RPMI7951 (cell line): ENCODE results near the gene CLIC1. TPM values are rescaled to one million over a fixed set of nuclear protein-coding genes. Genes with fewer than 3 reads are reported as not detected.

Experiments
- DNase-seq: peaks from one replicate; pipeline ENCODE4 v3.0.0-alpha.2; 2012; ENCODE audit warnings: low read depth
- total RNA-seq: library from RNA; depleted of rRNA; stranded (reverse); fragments of >200 nt; shearing (Covaris generic); gene quantifications from 2 replicates; pipeline ENCODE4 v1.2.3, GENCODE V29; 2014; rRNA removed

Gene CLIC1
- 1,387 and 1,552 TPM in 2 replicates for total RNA-seq

DNA sequence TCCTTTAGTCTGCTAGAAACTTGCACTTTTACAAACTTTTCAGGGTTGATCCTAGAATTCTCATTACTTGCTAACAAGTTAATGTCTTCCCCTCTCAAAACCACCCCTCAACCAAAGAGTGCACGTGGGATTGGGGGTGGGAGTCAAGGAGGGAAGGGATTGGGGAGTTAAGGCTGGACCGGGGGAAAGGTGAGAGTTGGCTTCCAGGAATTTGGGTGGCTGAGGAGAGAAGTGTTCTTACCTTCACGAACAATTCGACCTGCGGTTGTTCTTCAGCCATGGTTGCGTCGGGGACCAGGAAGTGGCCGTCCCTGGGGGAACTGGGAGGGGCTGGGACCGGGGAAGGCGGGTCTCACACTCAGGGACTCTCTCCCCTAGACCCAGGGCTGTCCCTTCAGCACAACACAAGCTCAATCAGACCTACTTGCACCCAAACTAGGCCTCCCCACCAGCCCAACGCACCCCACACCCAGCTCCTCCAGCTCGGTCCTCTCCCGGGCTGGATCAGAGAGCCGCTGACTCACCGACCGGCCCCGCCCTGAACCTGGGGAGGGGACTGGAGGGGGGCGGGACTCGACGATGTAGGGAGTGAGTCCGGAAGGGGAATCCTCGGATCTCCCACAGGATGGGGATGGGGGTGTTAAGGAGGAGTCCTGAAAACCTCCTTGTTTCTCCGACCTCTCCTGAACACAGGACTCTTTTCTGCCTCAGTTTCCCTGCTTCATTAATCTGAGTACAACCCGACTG is at the start of gene CLIC1:
Gene CLIC1 (minus strand): TSS at position 510 of the 747 bp plus-strand sequence. CDS start 230 bp downstream, at position 280.
- DNase-seq, result peak; percentile 88

DNA sequence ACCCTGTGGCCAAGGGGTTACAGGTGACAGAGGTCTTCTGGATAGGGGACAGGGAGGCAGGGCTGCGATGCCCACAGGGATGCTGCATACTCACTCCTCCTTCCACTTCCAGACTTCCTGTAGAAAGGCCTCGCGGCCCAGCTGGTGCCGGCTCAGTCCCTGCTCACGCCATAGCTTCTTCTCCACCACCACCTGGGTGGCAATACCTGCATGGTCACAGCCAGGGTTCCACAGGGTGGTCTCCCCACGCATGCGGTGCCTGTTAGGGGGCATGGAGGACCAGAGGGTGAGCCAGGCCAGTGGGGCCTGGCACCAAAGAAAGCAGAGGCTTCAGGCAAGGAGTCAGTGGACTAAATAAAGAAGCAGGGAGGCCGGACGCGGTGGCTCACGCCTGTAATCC is 49.1 kb upstream of the CLIC1 start:
- no peak for DNase-seq

DNA sequence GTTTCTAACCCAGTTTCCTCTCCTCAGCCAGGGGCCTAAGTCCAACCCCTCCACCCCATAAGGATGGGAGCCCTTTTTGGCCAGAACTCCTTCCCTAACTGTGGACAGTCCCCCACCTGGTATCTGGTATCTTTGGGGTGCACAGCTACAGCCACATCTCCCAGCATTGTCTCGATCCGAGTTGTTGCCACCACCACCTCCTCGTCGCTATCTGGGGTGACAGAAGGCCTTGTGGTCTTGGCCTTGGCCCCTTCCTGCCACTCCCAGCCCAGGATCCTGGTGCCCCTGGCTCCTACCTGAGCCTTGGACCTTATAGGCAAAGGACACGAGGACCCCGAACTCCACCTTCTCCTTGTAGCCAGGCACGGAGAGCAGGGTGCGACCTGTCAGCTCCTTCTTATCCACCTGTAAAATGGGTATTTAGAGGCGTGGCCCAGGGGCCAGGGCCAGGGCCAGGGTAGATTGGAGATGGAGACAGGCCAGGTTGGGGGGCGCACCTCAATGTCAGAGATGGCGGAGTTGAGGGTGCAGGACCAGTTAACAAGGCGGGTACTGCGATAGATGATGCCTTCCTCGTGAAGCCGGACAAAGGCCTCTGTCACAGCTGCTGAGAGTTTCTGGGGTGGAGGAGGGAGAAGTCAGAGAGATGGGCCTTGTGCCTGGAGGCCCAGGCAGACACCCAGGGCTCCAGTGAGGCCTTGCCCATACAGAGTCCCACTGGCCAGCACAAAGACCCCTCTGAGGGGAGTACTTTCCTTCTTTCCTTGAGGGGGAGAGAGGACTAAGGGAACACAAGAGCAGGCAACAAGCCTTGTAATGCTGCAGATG is 48.0 kb upstream of the CLIC1 start:
- no peak for DNase-seq

DNA sequence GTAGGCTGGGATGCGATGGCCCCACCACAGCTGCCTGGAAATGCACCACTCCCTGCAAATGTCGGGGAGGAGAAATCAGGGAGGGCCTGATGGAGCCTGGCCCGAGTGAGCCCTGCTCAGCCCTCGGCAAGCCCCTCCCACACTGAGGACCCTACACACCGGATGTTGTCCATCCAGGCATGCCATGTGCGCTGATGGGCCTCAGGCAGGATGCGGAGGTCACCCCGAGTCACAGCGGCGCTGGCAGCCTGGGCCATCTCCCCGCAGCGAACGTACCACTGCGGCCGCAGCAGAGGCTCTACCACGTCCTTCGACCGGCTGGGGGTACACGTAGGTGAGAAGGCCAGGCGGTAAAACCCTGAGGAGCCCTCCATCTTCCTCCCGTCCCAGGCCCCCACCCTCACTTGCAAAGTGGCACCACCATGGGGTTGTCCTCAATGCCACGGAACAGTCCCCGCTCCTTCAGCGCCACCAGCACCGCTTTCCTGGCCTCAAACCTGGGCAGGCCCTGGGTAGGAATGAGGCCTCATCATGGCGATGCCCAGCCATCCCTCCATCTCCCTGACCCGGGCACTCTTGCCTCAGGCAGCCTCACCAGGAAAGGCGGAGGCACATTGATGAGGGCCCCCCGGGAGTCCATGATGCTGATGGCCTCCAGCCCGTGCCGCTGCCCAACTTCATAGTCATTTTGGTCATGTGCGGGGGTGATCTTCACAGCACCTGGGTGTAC is 46.0 kb upstream of the CLIC1 start:
- no peak for DNase-seq

DNA sequence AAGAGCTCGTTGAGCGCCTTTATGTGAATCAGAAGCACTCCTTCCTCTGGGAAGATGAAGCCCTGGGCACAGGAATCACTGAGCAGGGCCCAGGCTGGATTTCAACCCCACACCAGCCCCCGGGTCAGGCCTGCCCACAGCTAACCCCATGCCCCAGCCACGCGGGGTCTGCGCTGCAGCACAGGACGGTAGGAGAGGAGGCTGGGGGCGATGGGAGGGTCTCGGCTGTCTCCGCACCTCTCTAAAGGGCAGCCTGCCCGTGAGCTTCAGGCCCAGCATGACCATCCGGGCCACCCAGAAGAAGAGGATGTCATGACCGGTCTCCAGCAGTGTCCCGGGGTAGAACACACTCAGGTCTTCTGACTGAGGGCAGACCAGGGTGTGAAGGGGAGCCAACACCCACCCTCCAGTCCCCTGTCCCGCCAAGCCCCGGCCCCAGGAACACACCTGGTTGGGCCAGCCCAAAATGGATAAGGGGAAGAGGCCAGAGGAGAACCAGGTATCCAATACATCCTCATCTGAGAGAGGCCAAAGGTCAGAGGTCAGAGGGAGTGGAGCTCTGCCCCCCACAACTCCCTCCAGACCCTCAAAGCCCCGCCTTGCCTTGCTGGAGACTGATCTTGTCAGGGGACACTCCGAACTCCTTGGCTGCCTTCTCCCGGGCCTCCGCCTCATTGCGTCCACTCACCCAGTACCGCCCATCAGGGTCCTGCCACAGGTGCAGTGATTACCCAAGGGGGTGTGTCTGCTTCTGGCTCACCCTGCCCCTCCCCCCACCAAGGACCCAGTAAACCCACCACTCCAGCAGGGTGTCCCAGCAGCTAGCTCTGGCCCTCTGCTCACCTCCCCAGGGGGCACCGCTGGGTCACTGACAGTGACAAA is 45.2 kb upstream of the CLIC1 start:
- DNase-seq, result no peak

DNA sequence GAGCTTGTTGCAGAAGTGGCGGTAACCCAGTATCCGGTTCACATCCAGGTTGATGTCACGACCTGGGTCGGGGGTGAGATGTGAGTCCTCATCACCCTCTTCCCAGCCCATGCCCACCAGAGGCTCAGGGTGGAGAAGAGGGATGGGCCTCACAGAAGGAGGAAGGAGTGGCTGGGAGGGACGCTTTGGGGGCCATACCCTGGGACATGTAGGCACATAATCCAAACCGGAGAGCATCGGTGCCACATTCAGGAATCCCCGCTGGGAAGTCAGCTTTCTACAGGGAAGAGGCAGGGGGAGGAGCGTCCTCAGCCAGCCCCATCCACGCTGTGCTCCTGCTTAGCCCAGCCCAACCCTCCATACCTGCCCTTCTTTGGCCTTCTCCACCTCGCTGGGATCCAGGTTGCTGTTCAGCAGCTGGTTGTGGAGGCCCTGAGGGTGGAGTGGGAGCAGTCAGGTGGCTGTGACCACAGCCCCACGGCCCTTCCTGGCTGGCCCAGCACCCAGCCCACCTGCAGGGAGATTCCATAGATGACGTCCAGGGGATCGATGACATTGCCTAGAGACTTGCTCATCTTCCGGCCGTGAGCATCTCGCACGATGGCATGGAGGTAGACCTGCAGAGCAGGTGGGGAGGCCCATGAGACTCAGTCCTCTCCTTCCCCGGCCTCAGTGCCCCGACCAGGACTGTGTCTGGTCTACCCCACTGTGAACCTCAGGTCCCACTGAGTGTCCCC is 44.3 kb upstream of the CLIC1 start:
- DNase-seq, result no peak

DNA sequence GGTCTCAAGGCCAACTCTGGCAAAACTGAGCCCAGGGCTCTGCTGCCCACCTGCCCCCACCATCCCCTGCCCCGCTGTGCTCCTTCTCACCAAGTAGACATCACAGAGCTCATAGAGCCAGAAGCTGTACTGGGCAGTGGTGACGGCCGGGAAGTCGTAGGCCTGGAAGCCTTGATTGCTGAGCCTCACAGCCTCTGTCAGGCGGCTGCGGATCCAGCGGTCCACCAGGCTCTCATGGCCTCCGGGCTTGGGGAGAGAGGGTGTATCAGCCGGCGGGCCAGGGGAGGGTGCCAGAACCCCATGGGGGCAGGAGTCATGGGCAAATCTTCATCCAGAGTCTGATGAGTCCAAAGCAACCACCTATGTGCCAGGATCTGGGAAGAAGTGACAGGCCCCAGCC is 43.6 kb upstream of the CLIC1 start:
- no peak for DNase-seq

DNA sequence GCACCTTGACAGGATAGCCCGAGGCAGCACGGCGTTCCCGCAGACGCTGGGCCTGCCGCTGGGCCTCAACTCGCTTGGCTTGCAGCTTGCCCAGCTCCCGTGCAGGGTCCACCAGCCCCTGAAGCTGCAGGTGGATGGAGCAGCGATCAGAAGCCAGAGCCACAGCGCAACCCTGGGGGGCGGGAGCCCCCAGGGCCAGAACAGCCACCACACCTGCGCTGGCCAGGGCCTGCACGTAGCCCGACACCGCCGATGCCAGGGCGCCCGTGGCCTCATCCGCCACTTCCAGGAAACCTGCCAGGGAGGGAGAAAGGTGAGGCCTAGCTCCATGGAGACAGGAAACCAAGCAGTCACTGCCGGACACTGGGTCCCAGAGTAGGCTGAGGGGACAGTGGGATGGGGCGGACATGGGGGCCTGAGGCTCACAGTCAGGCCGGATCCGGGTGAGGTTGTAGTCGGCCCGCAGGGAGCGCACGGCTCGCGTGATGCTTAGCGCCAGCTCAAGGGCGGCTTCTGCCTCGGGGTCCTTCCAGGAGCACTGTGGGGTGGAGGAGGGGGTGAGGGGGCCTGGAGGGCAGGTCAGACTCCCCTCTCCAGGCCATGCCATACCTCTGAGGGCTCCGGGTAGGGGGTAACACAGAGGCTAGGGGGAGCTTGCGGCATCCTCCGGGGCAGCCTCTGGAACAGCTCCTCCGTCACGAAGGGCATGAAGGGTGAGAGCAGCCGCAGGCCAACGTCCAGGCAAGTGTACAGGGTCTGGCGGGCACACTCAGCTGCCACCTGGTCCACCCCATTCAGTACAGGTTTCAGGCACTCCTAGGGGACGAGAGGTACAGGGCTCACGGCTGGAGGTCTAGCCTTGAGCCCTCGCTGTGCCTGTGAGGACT is 42.9 kb upstream of the CLIC1 start:
- DNase-seq, result no peak

DNA sequence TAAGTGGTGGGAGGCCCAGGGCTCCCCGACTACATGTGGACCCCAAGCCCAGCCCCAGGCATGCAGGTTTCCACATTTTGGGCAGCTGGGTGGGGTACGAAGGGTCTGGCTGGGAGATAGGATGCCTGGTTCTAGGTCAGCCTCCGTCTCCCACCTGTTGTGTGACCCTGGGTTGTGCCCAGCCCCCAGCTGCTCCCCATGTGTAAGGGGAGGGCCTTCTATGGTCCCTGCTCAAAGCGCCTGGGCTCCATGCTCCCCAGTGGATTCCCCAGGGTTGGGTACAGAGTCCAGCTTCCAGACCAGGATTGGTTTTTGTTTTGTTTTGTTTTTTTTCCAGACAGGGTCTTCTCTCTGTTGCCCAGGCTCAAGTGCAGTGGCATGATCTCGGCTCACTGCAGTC is 41.9 kb upstream of the CLIC1 start:
- DNase-seq, result no peak

DNA sequence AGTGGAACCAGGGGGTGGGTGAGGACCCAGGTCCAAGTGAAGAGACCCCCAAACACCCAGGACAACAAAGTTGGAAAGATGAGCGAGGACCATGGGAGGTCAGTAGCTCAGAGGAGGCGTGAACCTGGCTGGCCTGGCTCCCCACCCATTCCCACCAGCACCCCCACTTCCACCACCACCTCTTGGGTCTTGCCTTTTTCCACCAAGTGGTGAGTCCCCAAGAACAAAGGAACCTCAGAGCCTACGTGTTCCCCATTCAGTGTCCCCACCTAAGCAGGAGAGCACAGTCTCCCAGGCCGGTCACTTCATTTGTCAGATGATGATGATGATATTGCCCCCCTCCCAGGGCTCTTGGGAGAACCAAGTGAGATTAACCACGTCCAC is 41.3 kb upstream of the CLIC1 start:
- no peak for DNase-seq

DNA sequence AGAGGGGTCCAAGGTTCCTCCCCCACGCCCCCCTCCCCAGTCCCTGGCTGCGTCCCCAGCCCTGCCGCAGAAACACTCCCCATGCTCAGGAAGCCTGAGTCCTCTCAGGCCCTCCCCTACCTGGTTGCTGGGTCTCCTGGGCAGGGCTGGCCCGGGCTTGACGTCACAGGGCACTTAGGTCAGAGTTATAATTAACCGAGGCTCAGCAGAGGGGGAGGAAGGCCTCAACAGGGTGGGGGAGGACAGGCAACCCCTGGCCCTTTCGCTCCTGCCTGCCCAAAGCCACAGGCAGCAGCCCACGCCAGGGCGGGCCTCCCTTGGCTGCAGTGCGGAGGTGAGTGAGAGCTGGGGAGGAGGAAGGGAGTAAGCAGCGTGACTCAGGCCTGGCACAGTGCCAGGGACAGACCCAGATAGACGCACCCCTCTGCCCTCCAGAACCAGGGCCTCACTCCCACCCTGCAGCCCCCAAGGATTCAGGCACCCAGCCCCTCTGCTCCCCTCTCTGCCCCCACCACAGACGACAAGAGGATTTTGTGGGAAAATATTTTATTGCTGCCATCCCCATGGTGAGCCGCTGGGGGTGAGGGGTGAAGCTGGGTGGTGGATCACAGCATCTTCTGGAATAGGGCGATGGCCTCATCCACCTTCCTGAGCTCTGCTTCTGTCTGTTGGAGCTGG is 40.8 kb upstream of the CLIC1 start, which contains the start of gene VWA7:
Gene VWA7 (minus strand): TSS at position 340 of the 678 bp plus-strand sequence. CDS start 549 bp downstream, outside the sequence.
- DNase-seq, result peak; percentile 75

DNA sequence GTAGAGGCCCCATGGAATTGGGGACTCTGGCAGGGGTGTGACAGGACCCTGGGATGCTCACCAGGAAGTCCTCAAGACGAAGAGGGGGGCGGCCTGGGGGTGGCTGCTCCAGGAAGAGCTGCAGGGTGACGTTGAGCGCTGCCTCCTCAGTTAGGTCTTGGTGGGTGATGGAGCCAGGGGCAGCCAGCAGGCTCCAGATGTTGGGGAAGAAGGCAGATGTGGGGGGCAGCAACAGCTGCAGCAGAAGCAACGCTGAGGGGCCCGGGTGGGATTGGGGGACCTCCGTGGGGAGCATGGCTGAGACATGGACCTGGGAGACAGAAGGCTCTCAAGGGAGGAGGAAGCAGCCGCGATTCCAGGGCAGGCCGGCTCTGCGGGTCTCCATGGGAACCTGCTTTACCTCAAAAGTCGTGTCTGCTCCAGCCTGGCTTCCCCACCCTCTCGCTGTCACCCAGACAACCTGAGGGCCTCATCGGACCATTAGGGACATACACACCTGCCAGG is 40.2 kb upstream of the CLIC1 start:
- DNase-seq, result no peak

DNA sequence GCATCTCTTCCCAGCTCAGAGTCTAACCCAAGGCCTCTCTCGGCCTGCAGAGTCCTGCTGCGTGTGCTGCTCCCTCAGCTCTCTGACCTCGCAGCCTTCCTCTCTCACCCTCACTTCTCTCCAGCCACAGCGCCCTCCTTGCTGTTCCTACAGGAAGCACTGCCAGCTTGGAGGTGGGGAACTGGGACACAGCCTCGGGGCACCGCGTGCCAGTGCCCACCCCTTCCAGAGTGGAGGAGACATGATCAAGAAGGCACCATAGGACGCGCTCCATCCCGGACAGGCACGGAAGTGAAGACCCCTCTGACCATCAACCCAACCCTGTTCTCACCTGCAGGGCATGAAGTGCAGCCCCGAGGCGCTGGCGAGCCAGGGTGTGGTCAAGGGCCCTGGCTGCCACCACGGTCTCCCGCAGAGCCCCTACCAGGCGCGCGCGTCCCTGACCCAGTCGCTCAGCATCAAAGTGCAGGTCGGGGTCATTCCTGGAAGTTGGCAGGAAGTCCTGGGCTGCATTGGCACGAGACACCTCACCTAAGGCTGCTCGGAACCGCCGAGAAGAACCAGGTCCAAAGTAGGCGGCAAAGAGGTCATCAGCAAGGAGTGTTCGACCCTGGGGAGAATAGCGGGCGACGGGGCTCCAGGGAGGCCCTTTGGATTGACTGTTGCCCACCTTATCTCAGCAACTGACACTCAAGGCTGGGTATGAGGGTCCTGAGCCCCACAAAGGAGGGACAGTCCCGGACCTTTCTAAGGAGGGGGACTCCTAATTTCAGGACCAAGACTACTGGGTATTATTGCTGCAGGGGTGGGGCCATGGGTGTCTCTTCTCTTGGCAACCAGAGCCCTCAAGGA is 39.5 kb upstream of the CLIC1 start:
- DNase-seq, result no peak

DNA sequence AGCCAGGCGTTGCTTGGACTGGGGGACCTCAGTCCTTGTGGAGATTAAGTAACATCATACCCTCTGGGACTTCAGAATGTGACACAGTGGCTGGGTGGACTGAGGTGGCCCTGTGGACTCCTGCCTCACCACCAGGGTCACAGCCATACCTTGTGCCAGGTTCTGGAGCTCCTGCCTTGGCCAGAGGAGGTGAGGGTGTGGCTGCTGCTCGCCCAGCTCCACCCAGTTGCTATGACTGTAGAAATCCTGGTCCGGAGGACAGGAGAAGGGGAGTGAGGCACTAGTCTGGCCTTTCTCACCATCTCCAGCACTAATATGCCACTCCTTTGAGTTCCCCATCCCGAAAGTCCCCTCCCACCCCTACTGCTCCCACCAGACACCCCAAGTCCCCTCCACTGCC is 38.9 kb upstream of the CLIC1 start:
- no peak for DNase-seq

DNA sequence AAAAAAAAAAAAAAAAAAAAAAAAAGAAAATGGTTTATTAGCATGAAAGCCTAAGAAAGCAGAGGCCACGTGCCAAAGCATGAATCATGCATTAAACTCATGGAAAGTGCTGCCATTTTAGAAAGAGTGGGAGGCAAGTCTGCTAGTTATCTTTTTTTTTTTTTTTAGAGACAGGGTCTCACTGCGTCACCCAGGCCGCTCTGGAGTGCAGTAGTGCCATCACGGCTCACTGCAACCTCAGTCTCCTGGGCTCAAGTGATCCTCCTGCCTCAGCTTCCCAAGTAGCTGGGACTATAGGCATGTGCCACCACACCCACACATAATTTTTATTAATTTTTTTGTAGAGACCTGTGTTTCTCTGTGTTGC is 35.6 kb upstream of the CLIC1 start:
- peak; percentile 57 for DNase-seq

DNA sequence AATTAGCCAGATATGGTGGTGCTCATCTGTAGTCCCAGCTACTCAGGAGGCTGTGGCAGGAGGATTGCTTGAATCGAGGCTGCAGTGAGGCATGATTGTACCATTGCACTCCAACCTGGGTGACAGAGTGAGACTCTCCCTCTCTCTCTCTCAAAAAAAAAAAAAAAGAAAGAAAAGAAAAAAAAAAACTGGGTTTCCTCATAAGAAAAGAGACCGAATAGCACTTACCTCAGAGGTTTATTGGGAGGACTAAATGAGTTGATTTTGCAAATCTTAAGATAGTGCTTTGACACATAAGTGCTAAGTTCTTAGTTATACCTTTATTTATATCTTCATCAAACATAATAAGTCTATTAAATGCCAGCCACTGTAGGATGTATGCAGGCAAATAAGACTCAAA is 34.5 kb upstream of the CLIC1 start:
- no peak for DNase-seq

DNA sequence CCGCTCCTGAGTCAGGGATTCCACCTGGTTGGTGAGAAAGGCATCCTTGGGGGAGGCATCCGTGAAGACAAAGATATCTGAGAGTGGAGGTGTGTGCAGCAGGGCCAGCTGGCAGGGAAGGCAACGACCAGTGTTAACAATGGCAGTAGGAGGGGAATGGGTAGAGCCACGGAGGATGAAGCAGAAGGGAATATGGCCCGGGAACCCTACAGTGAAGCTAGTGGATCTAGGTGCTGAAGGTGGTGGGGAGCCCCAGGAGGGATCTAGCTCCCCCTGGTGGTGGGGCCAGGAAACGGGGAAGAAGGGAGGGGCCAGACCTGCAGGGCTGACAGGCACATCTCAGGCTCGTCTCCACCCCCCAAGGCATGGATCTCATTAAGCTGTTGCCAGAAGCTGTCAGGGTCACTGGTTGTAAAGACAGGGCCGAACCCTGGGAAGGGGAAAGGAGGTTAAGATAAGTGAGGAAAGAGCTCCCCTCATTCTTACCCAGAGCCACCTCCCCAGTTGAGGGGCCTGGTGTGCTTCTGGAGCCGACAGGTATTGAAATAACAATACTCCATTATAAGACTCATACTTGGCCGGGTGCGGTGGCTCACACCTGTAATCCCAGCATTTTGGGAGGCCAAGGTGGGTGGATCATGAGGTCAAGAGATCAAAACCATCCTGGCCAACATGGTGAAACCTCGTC is 33.5 kb upstream of the CLIC1 start:
- peak; percentile 61 for DNase-seq
